Measurements from ENCODE around the gene FRMD4B.

Gene FRMD4B

GRCh38 chr3:69251078-69251805, 134.6 kb downstream of the FRMD4B start:
- ATAC-seq (ENCODE audit: insufficient read depth, low read depth), result no peak
- TF ChIP-seq EZH2 (IDR thresholded peaks at IDR 0.05; ENCODE audit: borderline replicate concordance, low read depth, low read length, severe bottlenecking), result no peak
- no peak for TF ChIP-seq CTCF (IDR thresholded peaks at IDR 0.05; ENCODE audit: borderline replicate concordance, extremely low read depth, low read length, poor library complexity, severe bottlenecking)
- no peaks in the 10 kb centered on the region for H3K4me1 ChIP-seq (ENCODE audit: insufficient read depth, low read length)
- H3K36me3 ChIP-seq (ENCODE audit: insufficient read depth, low read length), result peaks cover 11% of the 10 kb centered on the region
- no peaks in the 10 kb centered on the region for H3K79me2 ChIP-seq (ENCODE audit: insufficient read depth, low read length)
- H2AFZ ChIP-seq (ENCODE audit: low read depth, low read length), result no peak overlapping the region
- H3K9ac ChIP-seq (ENCODE audit: low read depth, low read length), result no peak overlapping the region
- no peak overlapping the region for H3K4me3 ChIP-seq (ENCODE audit: low read depth in 1 of 2, low read length in 2 of 2)
- no peaks in the 10 kb centered on the region for H3K9me3 ChIP-seq (ENCODE audit: insufficient read depth, low read length, severe bottlenecking)
- H4K20me1 ChIP-seq (ENCODE audit: insufficient read depth, low read length), result no peaks in the 10 kb centered on the region
- no peak overlapping the region for H3K4me2 ChIP-seq (ENCODE audit: insufficient read depth, low read length)
- no peak overlapping the region for H3K27ac ChIP-seq (ENCODE audit: low read length)
- no peak for DNase-seq
- no peaks in the 10 kb centered on the region for H3K27me3 ChIP-seq (ENCODE audit: insufficient read depth, low read length, poor library complexity)

GRCh38 chr3:69250014-69250413, 135.9 kb downstream of the FRMD4B start:
- peak; percentile 12 for DNase-seq
- TF ChIP-seq EZH2 (IDR thresholded peaks at IDR 0.05; ENCODE audit: borderline replicate concordance, low read depth, low read length, severe bottlenecking), result no peak
- TF ChIP-seq CTCF (IDR thresholded peaks at IDR 0.05; ENCODE audit: borderline replicate concordance, extremely low read depth, low read length, poor library complexity, severe bottlenecking), result no peak
- Histone ChIP-seq H3K4me3 (ENCODE audit: low read depth in 1 of 2, low read length in 2 of 2) (no peak overlapping the region), H3K79me2 (ENCODE audit: insufficient read depth, low read length) (no peaks in the 10 kb centered on the region), H3K36me3 (ENCODE audit: insufficient read depth, low read length) (peaks cover 16% of the 10 kb centered on the region), H3K4me2 (ENCODE audit: insufficient read depth, low read length) (no peak overlapping the region), H2AFZ (ENCODE audit: low read depth, low read length) (no peak overlapping the region), H4K20me1 (ENCODE audit: insufficient read depth, low read length) (no peaks in the 10 kb centered on the region), H3K27me3 (ENCODE audit: insufficient read depth, low read length, poor library complexity) (no peaks in the 10 kb centered on the region), H3K4me1 (ENCODE audit: insufficient read depth, low read length) (no peaks in the 10 kb centered on the region), H3K9ac (ENCODE audit: low read depth, low read length) (no peak overlapping the region), H3K9me3 (ENCODE audit: insufficient read depth, low read length, severe bottlenecking) (no peaks in the 10 kb centered on the region), H3K27ac (ENCODE audit: low read length) (no peak overlapping the region)
- ATAC-seq (ENCODE audit: insufficient read depth, low read depth), result 0 out of 3 replicates have a peak, but pooled peaks have one; percentile 19

- Histone ChIP-seq H3K4me1 (ENCODE audit: insufficient read depth, low read length) (no peaks in the 10 kb centered on the region), H4K20me1 (ENCODE audit: insufficient read depth, low read length) (no peaks in the 10 kb centered on the region), H2AFZ (ENCODE audit: low read depth, low read length) (no peak overlapping the region), H3K9me3 (ENCODE audit: insufficient read depth, low read length, severe bottlenecking) (no peaks in the 10 kb centered on the region), H3K79me2 (ENCODE audit: insufficient read depth, low read length) (no peaks in the 10 kb centered on the region), H3K9ac (ENCODE audit: low read depth, low read length) (no peak overlapping the region), H3K36me3 (ENCODE audit: insufficient read depth, low read length) (peaks cover 19% of the 10 kb centered on the region), H3K27me3 (ENCODE audit: insufficient read depth, low read length, poor library complexity) (no peaks in the 10 kb centered on the region), H3K4me2 (ENCODE audit: insufficient read depth, low read length) (no peak overlapping the region), H3K27ac (ENCODE audit: low read length) (no peak overlapping the region), H3K4me3 (ENCODE audit: low read depth in 1 of 2, low read length in 2 of 2) (no peak overlapping the region)
- ATAC-seq (ENCODE audit: insufficient read depth, low read depth) (no peak), DNase-seq (no peak)
- no peak for TF ChIP-seq CTCF (IDR thresholded peaks at IDR 0.05; ENCODE audit: borderline replicate concordance, extremely low read depth, low read length, poor library complexity, severe bottlenecking)
- TF ChIP-seq EZH2 (IDR thresholded peaks at IDR 0.05; ENCODE audit: borderline replicate concordance, low read depth, low read length, severe bottlenecking), result no peak
Observed at GRCh38 chr3:69249001-69249400, 136.9 kb downstream of the FRMD4B start.

All from DND-41 (cell line).